SK-N-SH treated with all-trans-retinoic acid at 6 μM for 48 hours (cell line): ENCODE data around the gene DCTN3.

Experiments used
- RARB ChIP-seq: fragments of 250-450 bp; sonication (Bioruptor Pico); IDR thresholded peaks from 2 replicates; pipeline ENCODE4 v1.8.0; 2021; ENCODE audit warnings: mild to moderate bottlenecking, moderate library complexity
- ZC3H10 ChIP-seq: fragments of 250-450 bp; sonication (Bioruptor Pico); IDR thresholded peaks from 2 replicates; pipeline ENCODE4 v1.5.1; 2021; ENCODE audit warnings: mild to moderate bottlenecking, moderate library complexity
- ZFP3 ChIP-seq: fragments of 250-450 bp; sonication (Bioruptor Pico); IDR thresholded peaks from 2 replicates; pipeline ENCODE4 v1.5.0; 2020; ENCODE audit warnings: mild to moderate bottlenecking, moderate library complexity
- TF ChIP-seq, protein P1 (sequence below): fragments of 250-450 bp; sonication (Bioruptor Pico); IDR thresholded peaks from 2 replicates; pipeline ENCODE4 v1.5.0; 2020; ENCODE audit warnings: mild to moderate bottlenecking, moderate library complexity
- TF ChIP-seq, protein P2 (sequence below): fragments of 250-450 bp; sonication (Bioruptor Pico); IDR thresholded peaks from 2 replicates; pipeline ENCODE4 v1.8.0; 2021; ENCODE audit warnings: low read depth, mild to moderate bottlenecking, moderate library complexity, borderline replicate concordance

DNA sequence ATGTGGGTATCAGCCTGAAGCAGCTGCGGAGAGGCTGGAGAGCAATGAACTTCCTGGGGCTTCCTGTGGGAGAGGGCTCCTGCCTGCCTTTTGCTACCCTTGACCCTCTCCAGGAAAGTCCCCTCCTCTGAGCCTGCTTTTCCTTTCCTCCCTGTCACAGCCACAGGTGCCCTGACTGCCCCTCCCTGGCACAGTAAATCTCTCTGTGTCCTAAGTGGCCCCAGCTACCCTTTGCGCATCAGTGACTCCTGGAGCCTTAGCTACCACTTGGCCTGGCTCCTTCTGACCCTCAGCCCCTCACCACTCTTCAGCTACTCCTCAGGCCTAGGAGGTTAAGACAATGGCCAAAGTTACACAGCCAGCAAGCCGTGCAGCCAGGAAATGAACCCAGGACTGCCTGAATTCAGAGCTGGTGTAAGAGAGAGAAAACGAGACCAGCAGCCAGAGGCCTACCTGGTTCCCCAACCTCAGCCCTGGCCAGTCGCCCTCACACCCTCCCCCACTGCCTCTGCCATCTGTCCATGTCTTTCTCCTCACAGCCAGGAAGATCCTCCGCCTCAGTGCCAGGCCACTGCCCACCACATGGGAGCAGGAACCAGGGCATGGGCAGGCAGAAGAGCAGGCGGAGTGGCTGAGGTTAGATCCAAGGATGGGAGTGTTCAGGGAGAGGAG, 49.4 kb downstream of the DCTN3 start:
- TF ChIP-seq RARB (no peak), ZC3H10 (CRISPR knock-in tag) (no peak), ZFP3 (no peak)
- TF ChIP-seq, protein P1, sequence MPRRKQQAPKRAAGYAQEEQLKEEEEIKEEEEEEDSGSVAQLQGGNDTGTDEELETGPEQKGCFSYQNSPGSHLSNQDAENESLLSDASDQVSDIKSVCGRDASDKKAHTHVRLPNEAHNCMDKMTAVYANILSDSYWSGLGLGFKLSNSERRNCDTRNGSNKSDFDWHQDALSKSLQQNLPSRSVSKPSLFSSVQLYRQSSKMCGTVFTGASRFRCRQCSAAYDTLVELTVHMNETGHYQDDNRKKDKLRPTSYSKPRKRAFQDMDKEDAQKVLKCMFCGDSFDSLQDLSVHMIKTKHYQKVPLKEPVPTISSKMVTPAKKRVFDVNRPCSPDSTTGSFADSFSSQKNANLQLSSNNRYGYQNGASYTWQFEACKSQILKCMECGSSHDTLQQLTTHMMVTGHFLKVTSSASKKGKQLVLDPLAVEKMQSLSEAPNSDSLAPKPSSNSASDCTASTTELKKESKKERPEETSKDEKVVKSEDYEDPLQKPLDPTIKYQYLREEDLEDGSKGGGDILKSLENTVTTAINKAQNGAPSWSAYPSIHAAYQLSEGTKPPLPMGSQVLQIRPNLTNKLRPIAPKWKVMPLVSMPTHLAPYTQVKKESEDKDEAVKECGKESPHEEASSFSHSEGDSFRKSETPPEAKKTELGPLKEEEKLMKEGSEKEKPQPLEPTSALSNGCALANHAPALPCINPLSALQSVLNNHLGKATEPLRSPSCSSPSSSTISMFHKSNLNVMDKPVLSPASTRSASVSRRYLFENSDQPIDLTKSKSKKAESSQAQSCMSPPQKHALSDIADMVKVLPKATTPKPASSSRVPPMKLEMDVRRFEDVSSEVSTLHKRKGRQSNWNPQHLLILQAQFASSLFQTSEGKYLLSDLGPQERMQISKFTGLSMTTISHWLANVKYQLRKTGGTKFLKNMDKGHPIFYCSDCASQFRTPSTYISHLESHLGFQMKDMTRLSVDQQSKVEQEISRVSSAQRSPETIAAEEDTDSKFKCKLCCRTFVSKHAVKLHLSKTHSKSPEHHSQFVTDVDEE (CRISPR knock-in tag), result no peak
- TF ChIP-seq, protein P2, sequence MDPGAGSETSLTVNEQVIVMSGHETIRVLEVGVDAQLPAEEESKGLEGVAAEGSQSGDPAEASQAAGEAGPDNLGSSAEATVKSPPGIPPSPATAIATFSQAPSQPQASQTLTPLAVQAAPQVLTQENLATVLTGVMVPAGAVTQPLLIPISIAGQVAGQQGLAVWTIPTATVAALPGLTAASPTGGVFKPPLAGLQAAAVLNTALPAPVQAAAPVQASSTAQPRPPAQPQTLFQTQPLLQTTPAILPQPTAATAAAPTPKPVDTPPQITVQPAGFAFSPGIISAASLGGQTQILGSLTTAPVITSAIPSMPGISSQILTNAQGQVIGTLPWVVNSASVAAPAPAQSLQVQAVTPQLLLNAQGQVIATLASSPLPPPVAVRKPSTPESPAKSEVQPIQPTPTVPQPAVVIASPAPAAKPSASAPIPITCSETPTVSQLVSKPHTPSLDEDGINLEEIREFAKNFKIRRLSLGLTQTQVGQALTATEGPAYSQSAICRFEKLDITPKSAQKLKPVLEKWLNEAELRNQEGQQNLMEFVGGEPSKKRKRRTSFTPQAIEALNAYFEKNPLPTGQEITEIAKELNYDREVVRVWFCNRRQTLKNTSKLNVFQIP, result no peak
